ENCODE measurements around the gene UPP2. TPM values are rescaled to one million over a fixed set of nuclear protein-coding genes. Genes with fewer than 3 reads are reported as not detected.

UPP2 gene
- polyA plus RNA-seq, 2 of the 4 experiments (the other 2 are of a cell fraction): not detected

GRCh38 chr2:158071018-158071417, 30.7 kb upstream of the UPP2 start:
- no peak overlapping the region for H3K27ac ChIP-seq
- FAIRE-seq: no peak
- DNase-seq (ENCODE audit: low read depth in 1 of 2, low spot score in 1 of 2): no peak
- H3K4me2 ChIP-seq: no peak overlapping the region
- H3K4me3 ChIP-seq: no peak overlapping the region
- ChIA-PET POLR2A (no interaction called here), CTCF (interaction anchor here (0.7 kb wide), 1 partner anchor 33 kb away, joined by 4 read pairs; no protein-coding TSS in a partner anchor)
- TF ChIP-seq HMGXB4 (CRISPR knock-in tag; IDR thresholded peaks at IDR 0.05; ENCODE audit: borderline replicate concordance) (no peak), EHF (CRISPR knock-in tag; IDR thresholded peaks at IDR 0.05) (no peak), RNF2 (IDR thresholded peaks at IDR 0.05; ENCODE audit: borderline replicate concordance, low read depth) (no peak), ELK1 (IDR thresholded peaks at IDR 0.05; ENCODE audit: low read depth, low read length) (no peak), BHLHE40 (IDR thresholded peaks at IDR 0.05; ENCODE audit: low read depth, low read length) (no peak), MAZ (IDR thresholded peaks at IDR 0.05; ENCODE audit: borderline replicate concordance, low read depth, low read length) (no peak), HEYL (CRISPR knock-in tag; IDR thresholded peaks at IDR 0.05) (no peak), KDM5A (IDR thresholded peaks at IDR 0.05) (no peak), POLR2A (IDR thresholded peaks at IDR 0.05; ENCODE audit: low read length) (no peak), EHMT2 (IDR thresholded peaks at IDR 0.05; ENCODE audit: low read depth) (no peak), USF2 (IDR thresholded peaks at IDR 0.05) (no peak), ATOH8 (CRISPR knock-in tag; IDR thresholded peaks at IDR 0.05; ENCODE audit: low read depth) (no peak), BCL3 (IDR thresholded peaks at IDR 0.05) (no peak), FOSL2 (IDR thresholded peaks at IDR 0.05) (no peak), FOSL2 (CRISPR knock-in tag; IDR thresholded peaks at IDR 0.05) (no peak), RFX5 (IDR thresholded peaks at IDR 0.05) (no peak), FOXS1 (CRISPR knock-in tag; IDR thresholded peaks at IDR 0.05) (no peak), REST (IDR thresholded peaks at IDR 0.05) (no peak), FOSB (CRISPR knock-in tag; IDR thresholded peaks at IDR 0.05) (no peak), POLR2AphosphoS2 (conservative IDR thresholded peaks at IDR 0.05; ENCODE audit: low read length) (no peak), JUNB (IDR thresholded peaks at IDR 0.05) (no peak)
- 66% methylated on average over 5 of the region's 5 CpGs for WGBS (ENCODE audit: missing lambda C conversion rate)
- H3K9me3 ChIP-seq: no peaks in the 10 kb centered on the region
- ATAC-seq: no peak
- no peaks in the 10 kb centered on the region for H3K4me1 ChIP-seq

Data from A549 (cell line).